ENCODE results near the gene BUD13. TPM values are rescaled to one million over a fixed set of nuclear protein-coding genes. Genes with fewer than 3 reads are reported as not detected.

The BUD13 gene
- total and polyA plus RNA-seq, 2 of the 13 experiments (the other 11 are each of a cell fraction or from before 2014, with no cell fraction given): 13.3 to 25.9 TPM

GRCh38 chr11:116772443-116773202 is at the start of gene BUD13 (continued):
- TF ChIP-seq, protein P1, sequence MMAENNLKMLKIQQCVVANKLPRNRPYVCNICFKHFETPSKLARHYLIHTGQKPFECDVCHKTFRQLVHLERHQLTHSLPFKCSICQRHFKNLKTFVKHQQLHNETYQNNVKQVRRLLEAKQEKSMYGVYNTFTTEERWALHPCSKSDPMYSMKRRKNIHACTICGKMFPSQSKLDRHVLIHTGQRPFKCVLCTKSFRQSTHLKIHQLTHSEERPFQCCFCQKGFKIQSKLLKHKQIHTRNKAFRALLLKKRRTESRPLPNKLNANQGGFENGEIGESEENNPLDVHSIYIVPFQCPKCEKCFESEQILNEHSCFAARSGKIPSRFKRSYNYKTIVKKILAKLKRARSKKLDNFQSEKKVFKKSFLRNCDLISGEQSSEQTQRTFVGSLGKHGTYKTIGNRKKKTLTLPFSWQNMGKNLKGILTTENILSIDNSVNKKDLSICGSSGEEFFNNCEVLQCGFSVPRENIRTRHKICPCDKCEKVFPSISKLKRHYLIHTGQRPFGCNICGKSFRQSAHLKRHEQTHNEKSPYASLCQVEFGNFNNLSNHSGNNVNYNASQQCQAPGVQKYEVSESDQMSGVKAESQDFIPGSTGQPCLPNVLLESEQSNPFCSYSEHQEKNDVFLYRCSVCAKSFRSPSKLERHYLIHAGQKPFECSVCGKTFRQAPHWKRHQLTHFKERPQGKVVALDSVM (CRISPR knock-in tag; IDR thresholded peaks at IDR 0.05): peak; percentile 61
- TF ChIP-seq, protein P2, sequence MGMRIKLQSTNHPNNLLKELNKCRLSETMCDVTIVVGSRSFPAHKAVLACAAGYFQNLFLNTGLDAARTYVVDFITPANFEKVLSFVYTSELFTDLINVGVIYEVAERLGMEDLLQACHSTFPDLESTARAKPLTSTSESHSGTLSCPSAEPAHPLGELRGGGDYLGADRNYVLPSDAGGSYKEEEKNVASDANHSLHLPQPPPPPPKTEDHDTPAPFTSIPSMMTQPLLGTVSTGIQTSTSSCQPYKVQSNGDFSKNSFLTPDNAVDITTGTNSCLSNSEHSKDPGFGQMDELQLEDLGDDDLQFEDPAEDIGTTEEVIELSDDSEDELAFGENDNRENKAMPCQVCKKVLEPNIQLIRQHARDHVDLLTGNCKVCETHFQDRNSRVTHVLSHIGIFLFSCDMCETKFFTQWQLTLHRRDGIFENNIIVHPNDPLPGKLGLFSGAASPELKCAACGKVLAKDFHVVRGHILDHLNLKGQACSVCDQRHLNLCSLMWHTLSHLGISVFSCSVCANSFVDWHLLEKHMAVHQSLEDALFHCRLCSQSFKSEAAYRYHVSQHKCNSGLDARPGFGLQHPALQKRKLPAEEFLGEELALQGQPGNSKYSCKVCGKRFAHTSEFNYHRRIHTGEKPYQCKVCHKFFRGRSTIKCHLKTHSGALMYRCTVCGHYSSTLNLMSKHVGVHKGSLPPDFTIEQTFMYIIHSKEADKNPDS (CRISPR knock-in tag; IDR thresholded peaks at IDR 0.05): 0 out of 2 replicates have a peak, but pooled peaks have one; percentile 28
- TF ChIP-seq, protein P3, sequence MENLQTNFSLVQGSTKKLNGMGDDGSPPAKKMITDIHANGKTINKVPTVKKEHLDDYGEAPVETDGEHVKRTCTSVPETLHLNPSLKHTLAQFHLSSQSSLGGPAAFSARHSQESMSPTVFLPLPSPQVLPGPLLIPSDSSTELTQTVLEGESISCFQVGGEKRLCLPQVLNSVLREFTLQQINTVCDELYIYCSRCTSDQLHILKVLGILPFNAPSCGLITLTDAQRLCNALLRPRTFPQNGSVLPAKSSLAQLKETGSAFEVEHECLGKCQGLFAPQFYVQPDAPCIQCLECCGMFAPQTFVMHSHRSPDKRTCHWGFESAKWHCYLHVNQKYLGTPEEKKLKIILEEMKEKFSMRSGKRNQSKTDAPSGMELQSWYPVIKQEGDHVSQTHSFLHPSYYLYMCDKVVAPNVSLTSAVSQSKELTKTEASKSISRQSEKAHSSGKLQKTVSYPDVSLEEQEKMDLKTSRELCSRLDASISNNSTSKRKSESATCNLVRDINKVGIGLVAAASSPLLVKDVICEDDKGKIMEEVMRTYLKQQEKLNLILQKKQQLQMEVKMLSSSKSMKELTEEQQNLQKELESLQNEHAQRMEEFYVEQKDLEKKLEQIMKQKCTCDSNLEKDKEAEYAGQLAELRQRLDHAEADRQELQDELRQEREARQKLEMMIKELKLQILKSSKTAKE (CRISPR knock-in tag; IDR thresholded peaks at IDR 0.05; ENCODE audit: borderline replicate concordance): peak; percentile 54; the same call in 1 of the 2 replicates
- TF ChIP-seq ZNF569 (CRISPR knock-in tag; IDR thresholded peaks at IDR 0.05; ENCODE audit: borderline replicate concordance) (peak; percentile 82; the same call in 1 of the 2 replicates), POLR2G (IDR thresholded peaks at IDR 0.05; ENCODE audit: low read depth, low read length) (peak; percentile 86), SRSF1 (optimal IDR thresholded peaks at IDR 0.05; ENCODE audit: low read depth, low read length) (peak; percentile 91), ZBTB20 (CRISPR knock-in tag; IDR thresholded peaks at IDR 0.05; ENCODE audit: borderline replicate concordance, low read depth) (peak; percentile 81; the same call in 1 of the 2 replicates), HMGXB3 (CRISPR knock-in tag; IDR thresholded peaks at IDR 0.05; ENCODE audit: borderline replicate concordance) (peak; percentile 76; the same call in 1 of the 2 replicates), TAF15 (IDR thresholded peaks at IDR 0.05; ENCODE audit: low read depth, low read length, poor library complexity, severe bottlenecking) (peak; percentile 71), ZNF30 (CRISPR knock-in tag; IDR thresholded peaks at IDR 0.05) (peak; percentile 68; the same call in 1 of the 2 replicates), FUBP1 (CRISPR knock-in tag; IDR thresholded peaks at IDR 0.05; ENCODE audit: borderline replicate concordance) (no peak), KDM5A (IDR thresholded peaks at IDR 0.05; ENCODE audit: borderline replicate concordance, low read length) (peak; percentile 97)

All from HepG2 (cell line).